Cardiac muscle cell (in vitro differentiated cells and primary cell): ENCODE measurements around the gene THBS4. TPM values are rescaled to one million over a fixed set of nuclear protein-coding genes. Genes with fewer than 3 reads are reported as not detected.

Experiments
- DNase-seq, 2 donors: peaks; one replicate each; pipeline versions ENCODE4 v3.0.0 to v3.0.0-alpha.2; 2010 to 2017; ENCODE audit warnings: low read depth in 1 of 2, low spot score in 1 of 2
- H3K27ac ChIP-seq: fragments of 200-600 bp; sonication (generic); 2 replicates; pipeline ENCODE4 v1.5.1; 2016
- H3K27me3 ChIP-seq: fragments of 200-600 bp; sonication (generic); 2 replicates; pipeline ENCODE4 v1.6.0; 2016; ENCODE audit warnings: control low read depth
- H3K36me3 ChIP-seq: fragments of 200-600 bp; sonication (generic); 2 replicates; pipeline ENCODE4 v1.5.1; 2016; ENCODE audit warnings: control low read depth
- H3K4me1 ChIP-seq: fragments of 200-600 bp; sonication (generic); 2 replicates; pipeline ENCODE4 v1.8.1; 2017; ENCODE audit warnings: low read depth, mild to moderate bottlenecking, mixed run types
- H3K4me3 ChIP-seq: fragments of 200-600 bp; sonication (generic); 2 replicates; pipeline ENCODE4 v1.5.1; 2016; ENCODE audit warnings: mild to moderate bottlenecking
- H3K9me3 ChIP-seq: fragments of 200-600 bp; sonication (generic); 2 replicates; pipeline ENCODE4 v1.5.1; 2017; ENCODE audit warnings: low read depth, mild to moderate bottlenecking, control low read depth
- polyA plus RNA-seq: library from polyadenylated mRNA; unstranded; fragments of >200 nt; fragmentation: Nextera tagmentation; extraction: Ambion mirVana; gene quantifications from 2 replicates; pipeline ENCODE4 v1.2.1, GENCODE V29; 2016
- total RNA-seq: library from RNA; depleted of rRNA; stranded (reverse); fragments of >200 nt; gene quantifications from 2 replicates; pipeline ENCODE4 v1.2.3, GENCODE V29; 2016
- TF ChIP-seq, protein P1 (sequence below): IDR thresholded peaks from 2 replicates; pipeline ENCODE4 v1.5.1; 2012; ENCODE audit warnings: low read depth, mild to moderate bottlenecking, low read length

The THBS4 gene
- total and polyA plus RNA-seq, 2 experiments from 2014 or later = 27.2 to 35.7 TPM

DNA sequence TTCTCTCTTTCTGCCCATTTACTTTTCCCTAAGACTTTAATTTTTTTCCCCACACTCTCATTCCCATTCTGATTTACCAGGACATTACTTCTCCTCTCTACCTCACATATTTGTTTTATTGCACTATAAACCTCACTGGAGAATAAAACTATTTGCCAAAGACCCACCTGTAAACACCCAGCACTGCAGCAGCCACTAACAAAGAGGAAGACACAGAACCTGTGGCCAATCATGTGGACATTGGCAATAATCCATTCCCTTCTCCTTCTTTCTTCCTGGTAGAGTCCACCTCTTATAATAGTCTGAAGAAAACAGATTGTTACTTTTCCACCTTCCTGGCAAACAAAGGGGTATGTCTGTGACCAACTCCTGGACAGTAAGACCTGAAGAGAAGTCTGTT is 8.3 kb upstream of the THBS4 start:
- Histone ChIP-seq H3K27ac (no peak overlapping the region), H3K4me1 (no peaks in the 10 kb centered on the region), H3K36me3 (no peaks in the 10 kb centered on the region), H3K4me3 (no peak overlapping the region), H3K9me3 (no peaks in the 10 kb centered on the region), H3K27me3 (no peaks in the 10 kb centered on the region)
- TF ChIP-seq, protein P1, sequence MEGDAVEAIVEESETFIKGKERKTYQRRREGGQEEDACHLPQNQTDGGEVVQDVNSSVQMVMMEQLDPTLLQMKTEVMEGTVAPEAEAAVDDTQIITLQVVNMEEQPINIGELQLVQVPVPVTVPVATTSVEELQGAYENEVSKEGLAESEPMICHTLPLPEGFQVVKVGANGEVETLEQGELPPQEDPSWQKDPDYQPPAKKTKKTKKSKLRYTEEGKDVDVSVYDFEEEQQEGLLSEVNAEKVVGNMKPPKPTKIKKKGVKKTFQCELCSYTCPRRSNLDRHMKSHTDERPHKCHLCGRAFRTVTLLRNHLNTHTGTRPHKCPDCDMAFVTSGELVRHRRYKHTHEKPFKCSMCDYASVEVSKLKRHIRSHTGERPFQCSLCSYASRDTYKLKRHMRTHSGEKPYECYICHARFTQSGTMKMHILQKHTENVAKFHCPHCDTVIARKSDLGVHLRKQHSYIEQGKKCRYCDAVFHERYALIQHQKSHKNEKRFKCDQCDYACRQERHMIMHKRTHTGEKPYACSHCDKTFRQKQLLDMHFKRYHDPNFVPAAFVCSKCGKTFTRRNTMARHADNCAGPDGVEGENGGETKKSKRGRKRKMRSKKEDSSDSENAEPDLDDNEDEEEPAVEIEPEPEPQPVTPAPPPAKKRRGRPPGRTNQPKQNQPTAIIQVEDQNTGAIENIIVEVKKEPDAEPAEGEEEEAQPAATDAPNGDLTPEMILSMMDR = no peak
- no peak for DNase-seq

DNA sequence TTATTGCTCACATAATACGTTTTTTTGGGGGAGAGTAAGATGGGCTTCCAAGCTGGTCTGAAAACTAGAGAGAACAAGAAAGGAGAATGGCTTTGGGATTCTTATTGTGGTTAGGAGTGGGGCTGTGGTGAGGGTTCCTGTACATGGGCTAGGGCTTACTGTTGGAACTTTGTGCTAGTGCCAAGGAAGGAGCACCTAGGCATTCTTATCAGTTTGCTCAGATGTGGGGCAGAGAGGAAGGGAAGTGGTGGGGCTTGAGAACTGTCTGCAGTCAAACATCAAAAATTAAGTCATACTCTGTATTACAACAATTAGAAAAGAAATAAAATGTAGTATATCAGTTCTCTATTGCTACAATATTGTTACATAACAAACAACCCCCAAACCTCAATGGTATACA is 4.0 kb upstream of the THBS4 start:
- H3K4me1 ChIP-seq = no peaks in the 10 kb centered on the region
- H3K27ac ChIP-seq = no peak overlapping the region
- peaks cover 38% of the 10 kb centered on the region for H3K27me3 ChIP-seq
- no peak for DNase-seq
- no peak overlapping the region for H3K4me3 ChIP-seq
- no peaks in the 10 kb centered on the region for H3K9me3 ChIP-seq
- H3K36me3 ChIP-seq = no peaks in the 10 kb centered on the region
- TF ChIP-seq, protein P1 = no peak

DNA sequence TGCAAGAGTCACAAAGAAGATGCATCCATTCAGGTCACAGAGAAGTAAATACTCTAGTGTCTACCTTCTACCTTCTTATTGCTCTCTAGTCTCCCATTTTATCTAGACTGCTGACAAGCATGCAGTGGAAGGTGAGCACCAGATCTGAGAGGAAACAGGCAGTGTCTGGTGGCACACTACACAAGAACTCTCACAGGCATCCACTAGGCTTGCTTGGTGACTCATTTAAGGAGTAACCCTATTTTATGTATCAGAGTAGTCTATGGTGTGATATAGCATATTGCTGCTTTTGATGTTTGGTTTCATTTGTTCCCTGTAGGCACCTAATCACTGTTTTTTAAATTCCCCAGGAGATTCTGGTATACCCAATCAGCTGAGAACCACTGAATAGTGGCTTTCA is 1.6 kb upstream of the THBS4 start:
- no peak overlapping the region for H3K4me3 ChIP-seq
- DNase-seq = no peak
- H3K4me1 ChIP-seq = no peaks in the 10 kb centered on the region
- peaks cover 59% of the 10 kb centered on the region for H3K27me3 ChIP-seq
- no peaks in the 10 kb centered on the region for H3K36me3 ChIP-seq
- no peak overlapping the region for H3K27ac ChIP-seq
- TF ChIP-seq, protein P1 = no peak
- H3K9me3 ChIP-seq = no peaks in the 10 kb centered on the region

DNA sequence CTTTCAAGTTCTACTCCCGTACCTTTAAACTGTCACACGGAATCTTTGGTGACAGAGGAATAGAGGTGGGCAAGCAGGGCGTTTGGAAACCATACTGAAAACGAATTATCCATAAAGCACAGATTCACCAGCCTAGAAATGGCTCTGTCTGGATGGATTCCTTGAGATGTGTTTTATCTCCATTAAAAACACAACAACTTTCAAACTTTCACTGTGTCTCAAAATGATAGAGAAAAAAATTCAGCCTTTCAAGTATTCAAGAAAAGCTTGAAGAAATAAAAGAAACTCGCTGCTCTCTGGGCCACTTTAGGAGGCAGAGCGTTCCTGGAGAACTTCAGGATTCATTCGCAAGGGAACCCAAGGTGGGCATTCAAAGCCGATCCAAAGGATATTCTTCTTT is 589 bp upstream of the THBS4 start:
- Histone ChIP-seq H3K9me3 (no peaks in the 10 kb centered on the region), H3K4me1 (no peaks in the 10 kb centered on the region), H3K27ac (no peak overlapping the region), H3K4me3 (peak overlapping the region; percentile 40), H3K27me3 (peaks cover 59% of the 10 kb centered on the region), H3K36me3 (no peaks in the 10 kb centered on the region)
- DNase-seq = no peak
- TF ChIP-seq, protein P1 = no peak

DNA sequence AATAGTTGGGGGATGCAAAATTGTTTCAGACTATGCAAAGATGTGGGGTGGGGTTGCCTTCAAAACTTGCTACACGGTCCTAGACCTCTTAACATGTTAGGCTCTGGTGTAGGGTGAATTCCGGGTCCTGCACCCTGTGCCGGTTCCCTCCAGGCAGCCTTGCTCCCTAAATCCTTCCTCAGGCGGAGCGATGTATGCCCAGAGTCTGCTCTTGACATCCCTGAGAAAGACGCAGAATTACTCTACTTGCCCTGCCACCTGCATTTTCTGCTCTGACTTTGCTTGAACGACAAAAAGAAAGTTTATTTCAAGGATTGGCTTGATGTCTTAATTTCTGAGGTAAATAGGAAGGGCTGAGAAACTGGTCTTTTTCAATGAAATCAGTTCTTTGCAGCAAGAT is 691 bp downstream of the THBS4 start:
- Histone ChIP-seq H3K27ac (no peak overlapping the region), H3K27me3 (peaks cover 59% of the 10 kb centered on the region)
- no peak for DNase-seq

More for the DNA sequence above, 691 bp downstream of the THBS4 start:
- Histone ChIP-seq H3K36me3 (no peaks in the 10 kb centered on the region), H3K4me1 (no peaks in the 10 kb centered on the region), H3K4me3 (no peak overlapping the region), H3K9me3 (no peaks in the 10 kb centered on the region)
- TF ChIP-seq, protein P1 = no peak
